Measurements from ENCODE around the gene LIX1. TPM values are rescaled to one million over a fixed set of nuclear protein-coding genes. Genes with fewer than 3 reads are reported as not detected.
"Not testable (repeated sequence)": the region's sequence is repeated elsewhere in the genome, so short reads cannot be mapped to it uniquely, and the experiment has no call there.

LIX1 gene
- polyA plus RNA-seq, 6 donors from 2014 or later: 0.93 to 3.3 (median 1.2) TPM

DNA sequence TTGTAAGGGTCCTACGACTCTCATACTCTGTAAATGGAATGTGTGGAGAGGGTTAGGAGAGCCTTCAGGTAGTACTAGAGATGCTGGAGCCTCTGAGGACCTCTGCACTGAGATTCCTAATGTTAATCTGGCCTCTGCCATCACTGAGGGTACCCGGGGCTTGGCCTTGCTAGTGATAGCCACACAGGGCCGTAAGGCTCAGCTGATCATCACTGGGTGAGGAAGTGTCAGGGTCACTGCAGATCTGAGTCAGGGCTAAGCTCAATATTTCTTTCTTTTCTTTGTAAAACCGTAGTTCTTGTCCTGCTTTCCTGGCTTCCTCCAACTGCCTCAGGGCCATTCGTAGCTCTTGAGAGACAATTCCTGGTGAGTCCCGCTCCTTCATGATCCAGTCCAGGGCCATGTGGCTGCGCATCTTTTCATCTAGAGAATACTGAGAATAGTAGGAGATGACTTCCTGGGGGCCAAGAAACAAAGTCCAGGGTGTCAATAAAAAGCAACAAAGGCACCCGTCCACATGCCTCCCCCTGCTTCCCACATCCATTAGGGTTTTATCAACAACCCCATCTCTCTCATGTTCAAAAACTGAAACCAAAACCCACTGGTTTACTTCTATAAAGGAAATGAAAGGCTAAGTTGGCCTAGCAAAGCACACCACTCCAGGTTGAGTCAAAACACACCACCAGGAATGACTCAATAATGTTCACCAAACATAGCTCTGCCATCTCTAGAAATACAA lies 47.7 kb downstream of the LIX1 start:
- no peak for ATAC-seq (ENCODE audit: low read depth in 2 of 2)
- H3K4me3 Mint-ChIP-seq: no peak overlapping the region
- peaks cover 9 to 16% (median 15%) of the 10 kb centered on the region in 3 donors for H3K4me1 Mint-ChIP-seq
- H3K36me3 Mint-ChIP-seq: peaks cover 20 to 30% of the 10 kb centered on the region in 2 donors
- H3K9me3 Mint-ChIP-seq: no peaks in the 10 kb centered on the region
- no peak for DNase-seq
- H3K27me3 Mint-ChIP-seq: no peaks in the 10 kb centered on the region
- peak overlapping the region in 4 of 6 donors; percentile 49 to 92 (median 64) for H3K27ac Mint-ChIP-seq

- no peak overlapping the region for H3K27ac Mint-ChIP-seq
- no peak overlapping the region for H3K4me3 Mint-ChIP-seq
- H3K4me1 Mint-ChIP-seq: peaks cover 14 to 19% (median 15%) of the 10 kb centered on the region in 3 donors
- DNase-seq: no peak
- H3K36me3 Mint-ChIP-seq: peaks cover 18 to 26% of the 10 kb centered on the region in 2 donors
- no peaks in the 10 kb centered on the region for H3K9me3 Mint-ChIP-seq
- H3K27me3 Mint-ChIP-seq: no peaks in the 10 kb centered on the region
- no peak for ATAC-seq (ENCODE audit: low read depth in 2 of 2)
These were observed 49.2 kb downstream of the LIX1 start for GRCh38 chr5:97093193-97093592.

DNA sequence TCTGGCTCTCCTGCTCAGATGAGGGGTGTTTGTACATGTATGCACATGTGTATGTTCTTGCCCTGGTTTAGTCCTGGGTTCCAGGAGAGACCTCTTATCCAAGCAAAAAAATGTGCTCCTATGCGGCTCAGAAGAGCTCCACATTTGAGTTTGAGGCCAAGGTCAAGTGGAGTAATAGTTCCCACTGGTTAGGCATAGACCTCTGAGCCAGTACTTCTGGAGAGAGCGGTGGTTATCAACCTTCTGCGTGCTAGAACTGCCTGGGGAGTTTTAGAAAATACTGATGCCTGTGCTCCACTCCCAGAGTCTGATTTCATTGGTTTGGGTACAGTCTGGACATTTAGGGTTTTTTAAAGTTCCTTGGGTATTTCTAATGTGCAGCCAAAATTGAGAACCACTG lies 51.5 kb downstream of the LIX1 start:
- Mint-ChIP-seq H3K9me3 (no peaks in the 10 kb centered on the region), H3K4me1 (peaks cover 18 to 23% (median 20%) of the 10 kb centered on the region in 3 donors), H3K36me3 (peaks cover 25 to 34% of the 10 kb centered on the region in 2 donors), H3K27ac (peak overlapping the region in 2 of 6 donors; percentile 39 to 48), H3K27me3 (no peaks in the 10 kb centered on the region), H3K4me3 (no peak overlapping the region)
- DNase-seq (no peak), ATAC-seq (ENCODE audit: low read depth in 2 of 2) (no peak)

DNA sequence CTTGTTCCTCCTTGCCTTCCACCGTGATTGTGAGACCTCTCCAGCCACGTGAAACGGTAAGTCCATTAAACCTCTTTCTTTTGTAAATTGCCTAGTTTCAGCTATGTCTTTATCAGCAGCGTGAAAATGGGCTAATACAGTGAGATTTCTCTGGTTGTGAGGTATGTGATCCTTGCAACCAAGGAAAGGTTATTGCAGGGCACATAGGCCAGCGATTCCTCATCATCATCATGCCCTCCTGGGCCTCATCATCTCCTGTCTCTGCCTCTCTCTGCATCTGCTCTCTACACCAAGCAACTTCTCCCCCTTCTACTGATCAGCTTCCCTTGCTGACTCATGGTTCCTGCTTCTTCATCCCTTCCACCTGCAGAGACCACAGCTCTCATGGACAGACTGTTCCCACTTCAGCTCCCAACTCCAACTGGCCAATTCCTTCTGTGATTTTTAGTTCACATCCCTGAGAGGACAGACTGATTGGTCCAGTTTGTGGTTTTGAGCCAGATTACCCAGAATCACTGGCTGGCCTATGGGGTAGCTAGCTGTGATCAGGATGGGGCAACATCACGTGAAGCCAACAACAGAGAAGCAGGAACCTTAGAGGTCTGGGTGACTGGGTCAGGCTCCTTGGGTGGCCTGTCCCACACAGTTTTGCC lies 53.1 kb downstream of the LIX1 start:
- ATAC-seq (ENCODE audit: low read depth in 2 of 2): no peak
- H3K4me3 Mint-ChIP-seq: no peak overlapping the region
- H3K9me3 Mint-ChIP-seq: peaks cover 0 to 5% (median 0%) of the 10 kb centered on the region in 7 donors
- peaks cover 15 to 20% (median 16%) of the 10 kb centered on the region in 3 donors for H3K4me1 Mint-ChIP-seq
- peaks cover 22 to 27% of the 10 kb centered on the region in 2 donors for H3K36me3 Mint-ChIP-seq
- DNase-seq: no peak
- H3K27ac Mint-ChIP-seq: peak overlapping the region in 3 of 6 donors; percentile 30 to 50 (median 48)
- no peaks in the 10 kb centered on the region for H3K27me3 Mint-ChIP-seq

GRCh38 chr5:97088774-97089148 lies 53.6 kb downstream of the LIX1 start:
- no peaks in the 10 kb centered on the region for H3K27me3 Mint-ChIP-seq
- no peak overlapping the region for H3K4me3 Mint-ChIP-seq
- ATAC-seq (ENCODE audit: low read depth in 2 of 2) (no peak), DNase-seq (no peak)
- H3K27ac Mint-ChIP-seq: peak overlapping the region in 2 of 6 donors; percentile 47 to 62
- H3K4me1 Mint-ChIP-seq: peaks cover 15 to 23% (median 20%) of the 10 kb centered on the region in 3 donors
- H3K36me3 Mint-ChIP-seq: peaks cover 27 to 32% of the 10 kb centered on the region in 2 donors
- peaks cover 0 to 9% (median 1%) of the 10 kb centered on the region in 7 donors for H3K9me3 Mint-ChIP-seq

- peak overlapping the region in 1 of 6 donors; percentile 28 for H3K27ac Mint-ChIP-seq
- H3K9me3 Mint-ChIP-seq: peaks cover 0 to 9% (median 3%) of the 10 kb centered on the region in 7 donors
- peaks cover 27 to 35% of the 10 kb centered on the region in 2 donors for H3K36me3 Mint-ChIP-seq
- ATAC-seq (ENCODE audit: low read depth in 2 of 2) (no peak), DNase-seq (no peak)
- peaks cover 18 to 36% (median 23%) of the 10 kb centered on the region in 3 donors for H3K4me1 Mint-ChIP-seq
- H3K4me3 Mint-ChIP-seq: no peak overlapping the region
- H3K27me3 Mint-ChIP-seq: no peaks in the 10 kb centered on the region
These were observed 55.3 kb downstream of the LIX1 start for GRCh38 chr5:97087138-97087537.

DNA sequence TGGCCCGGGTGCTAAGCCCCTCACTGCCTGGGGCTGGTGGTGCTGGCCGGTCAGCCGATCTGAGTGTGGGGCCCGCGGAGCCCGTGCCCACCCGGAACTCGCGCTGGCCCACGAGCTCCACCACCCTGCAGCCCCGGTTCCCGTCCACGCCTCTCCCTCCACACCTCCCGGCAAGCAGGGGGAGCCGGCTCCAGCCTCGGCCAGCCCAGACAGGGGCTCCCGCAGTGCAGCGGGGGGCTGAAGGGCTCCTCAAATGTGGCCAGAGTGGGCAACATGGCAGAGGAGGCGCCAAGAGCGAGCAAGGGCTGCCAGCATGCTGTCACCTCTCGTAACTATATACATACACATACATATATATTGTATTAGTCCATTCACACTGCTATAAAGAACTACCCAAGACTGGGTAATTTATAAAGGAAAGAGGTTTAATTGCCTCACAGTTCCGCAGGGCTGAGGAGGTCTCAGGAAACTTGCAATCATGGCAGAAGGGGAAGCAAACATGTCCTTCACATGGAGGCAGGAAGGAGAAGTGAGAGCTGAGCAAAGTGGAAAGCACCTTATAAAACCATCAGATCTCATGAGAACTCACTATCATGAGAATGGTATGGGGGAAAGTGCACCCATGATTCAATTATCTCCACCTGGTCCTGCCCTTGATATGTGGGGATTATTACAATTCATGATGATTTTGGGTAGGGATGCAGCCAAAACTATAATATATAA lies 56.8 kb downstream of the LIX1 start:
- peak; percentile 97 for ATAC-seq (ENCODE audit: low read depth in 2 of 2)

DNA sequence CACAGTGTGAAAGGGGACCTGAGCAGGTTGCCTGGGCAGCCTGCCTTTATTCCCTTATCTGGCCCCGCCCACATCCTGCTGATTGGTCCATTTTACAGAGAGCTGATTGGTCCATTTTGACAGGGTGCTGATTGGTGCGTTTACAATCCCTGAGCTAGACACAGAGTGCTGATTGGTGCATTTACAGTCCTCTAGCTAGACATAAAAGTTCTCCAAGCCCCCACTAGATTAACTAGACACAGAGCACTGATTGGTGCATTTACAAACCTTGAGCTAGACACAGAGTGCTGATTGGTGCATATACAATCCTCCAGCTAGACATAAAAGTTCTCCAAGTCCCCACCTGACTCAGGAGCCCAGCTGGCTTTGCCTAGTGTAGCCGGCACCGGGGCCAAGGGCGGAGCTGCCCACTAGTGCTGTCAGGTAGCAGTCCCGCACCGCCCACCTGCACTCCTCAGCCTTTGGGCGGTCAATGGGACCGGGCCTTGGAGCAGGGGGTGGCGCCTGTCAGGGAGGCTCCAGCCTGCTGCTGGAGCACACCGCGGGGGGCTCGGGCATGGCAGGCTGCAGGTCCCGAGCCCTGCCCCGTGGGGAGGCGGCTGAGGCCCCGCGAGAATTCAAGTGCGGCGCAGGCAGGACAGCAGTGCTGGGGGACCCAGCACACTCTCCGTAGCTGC lies 57.5 kb downstream of the LIX1 start:
- ATAC-seq (ENCODE audit: low read depth in 2 of 2); H3K9me3 Mint-ChIP-seq; H3K27me3 Mint-ChIP-seq; DNase-seq; H3K4me3 Mint-ChIP-seq: not testable (repeated sequence)
- Mint-ChIP-seq H3K4me1 (peaks cover 23 to 48% (median 27%) of the 10 kb centered on the region in 3 donors), H3K36me3 (peaks cover 27 to 32% of the 10 kb centered on the region in 2 donors), H3K27ac (peak overlapping the region in 2 of 6 donors; percentile 50 to 73)

More for the DNA sequence above, 56.8 kb downstream of the LIX1 start:
- Mint-ChIP-seq H3K4me3 (peak overlapping the region in 1 of 8 donors; percentile 69), H3K27ac (peak overlapping the region in 4 of 6 donors; percentile 1 to 31 (median 22)), H3K27me3 (no peaks in the 10 kb centered on the region), H3K36me3 (peaks cover 27 to 35% of the 10 kb centered on the region in 2 donors), H3K4me1 (peaks cover 27 to 41% (median 27%) of the 10 kb centered on the region in 3 donors), H3K9me3 (peaks cover 0 to 9% (median 3%) of the 10 kb centered on the region in 7 donors)
- DNase-seq: peak; percentile 53

GRCh38 chr5:97078958-97079743 lies 63.3 kb downstream of the LIX1 start:
- peak; percentile 32 to 41 for ATAC-seq (ENCODE audit: low read depth in 2 of 2)
- peaks cover 4 to 16% of the 10 kb centered on the region in 2 donors for H3K36me3 Mint-ChIP-seq

GRCh38 chr5:97077246-97077645 lies 65.2 kb downstream of the LIX1 start:
- DNase-seq: no peak
- peaks cover 60 to 93% (median 60%) of the 10 kb centered on the region in 3 donors for H3K4me1 Mint-ChIP-seq

More at GRCh38 chr5:97078958-97079743, 63.3 kb downstream of the LIX1 start:
- Mint-ChIP-seq H3K4me3 (peak overlapping the region; percentile 35 to 79 (median 60)), H3K4me1 (peaks cover 46 to 89% (median 53%) of the 10 kb centered on the region in 3 donors), H3K27ac (peak overlapping the region; percentile 63 to 84 (median 76)), H3K27me3 (no peaks in the 10 kb centered on the region), H3K9me3 (peaks cover 0 to 4% (median 0%) of the 10 kb centered on the region in 7 donors)
- no peak for DNase-seq

GRCh38 chr5:97076098-97076497 lies 66.3 kb downstream of the LIX1 start:
- H3K27ac Mint-ChIP-seq: peak overlapping the region in 4 of 6 donors; percentile 18 to 59 (median 37)
- H3K27me3 Mint-ChIP-seq: no peaks in the 10 kb centered on the region
- H3K9me3 Mint-ChIP-seq: no peaks in the 10 kb centered on the region
- no peak for ATAC-seq (ENCODE audit: low read depth in 2 of 2)
- H3K36me3 Mint-ChIP-seq: peaks cover 0 to 14% of the 10 kb centered on the region in 2 donors
- DNase-seq: no peak
- peaks cover 54 to 85% (median 61%) of the 10 kb centered on the region in 3 donors for H3K4me1 Mint-ChIP-seq
- peak overlapping the region; percentile 68 to 98 (median 89) for H3K4me3 Mint-ChIP-seq

More at GRCh38 chr5:97077246-97077645, 65.2 kb downstream of the LIX1 start:
- Mint-ChIP-seq H3K36me3 (peaks cover 0 to 14% of the 10 kb centered on the region in 2 donors), H3K27ac (peak overlapping the region in 3 of 6 donors; percentile 69 to 78 (median 75)), H3K4me3 (peak overlapping the region in 7 of 8 donors; percentile 6 to 94 (median 40)), H3K9me3 (no peaks in the 10 kb centered on the region), H3K27me3 (no peaks in the 10 kb centered on the region)
- ATAC-seq (ENCODE audit: low read depth in 2 of 2): no peak

- Mint-ChIP-seq H3K27me3 (no peaks in the 10 kb centered on the region), H3K27ac (peak overlapping the region in 4 of 6 donors; percentile 22 to 59 (median 50)), H3K4me3 (peak overlapping the region; percentile 68 to 98 (median 89)), H3K36me3 (peaks cover 0 to 14% of the 10 kb centered on the region in 2 donors), H3K4me1 (peaks cover 49 to 82% (median 61%) of the 10 kb centered on the region in 3 donors), H3K9me3 (no peaks in the 10 kb centered on the region)
- DNase-seq (no peak), ATAC-seq (ENCODE audit: low read depth in 2 of 2) (no peak)
These were observed 66.8 kb downstream of the LIX1 start for GRCh38 chr5:97075649-97076048.

All from naive B cell (primary cell).